OCI-LY7 (cell line): ENCODE measurements around the gene FYN.

Source experiments
- EZH2phosphoT487 ChIP-seq: fragments of 200-600 bp; sonication (generic); IDR thresholded peaks from 2 replicates; pipeline ENCODE4 v1.6.1; 2018; ENCODE audit warnings: low read depth, borderline replicate concordance, mild to moderate bottlenecking, mixed run types, antibody characterized with exemption, low read length, moderate library complexity, mixed read lengths
- TF ChIP-seq, protein P1 (sequence below): fragments of 200-600 bp; sonication (generic); conservative IDR thresholded peaks from 2 replicates; pipeline ENCODE4 v1.5.1; 2014; ENCODE audit warnings: mild to moderate bottlenecking, antibody characterized with exemption, low read length, moderate library complexity, mixed read lengths

DNA sequence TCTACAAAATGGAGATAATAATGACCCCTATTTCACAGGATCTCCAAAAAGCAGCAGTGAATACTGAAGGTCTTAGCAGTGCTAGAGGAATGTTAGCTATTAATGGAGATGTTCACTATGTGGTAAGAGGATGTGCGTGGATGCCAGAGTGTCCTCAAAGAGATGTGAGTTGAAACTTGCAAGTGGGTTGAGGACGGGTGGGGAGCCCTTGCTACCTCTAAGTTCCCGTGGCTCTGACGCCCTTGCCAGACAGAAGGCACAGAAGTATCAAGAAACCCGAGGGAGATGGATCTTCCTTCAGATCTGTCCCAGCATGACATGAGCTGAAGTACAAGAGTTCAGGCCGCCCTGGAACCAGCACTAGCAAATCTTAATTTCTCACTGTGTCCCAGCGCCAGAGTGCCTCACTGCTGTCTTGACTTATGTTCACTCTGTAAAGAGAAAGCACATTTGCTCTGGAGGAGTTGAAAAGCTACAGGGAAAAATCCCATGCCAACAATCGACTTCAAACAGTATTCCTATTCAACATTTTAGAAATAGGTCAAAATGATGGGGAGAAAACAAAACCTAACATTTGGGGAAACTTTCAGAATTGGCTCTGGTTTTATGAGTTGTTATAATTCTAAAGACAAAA lies 59.5 kb downstream of the FYN start:
- TF ChIP-seq, protein P1, sequence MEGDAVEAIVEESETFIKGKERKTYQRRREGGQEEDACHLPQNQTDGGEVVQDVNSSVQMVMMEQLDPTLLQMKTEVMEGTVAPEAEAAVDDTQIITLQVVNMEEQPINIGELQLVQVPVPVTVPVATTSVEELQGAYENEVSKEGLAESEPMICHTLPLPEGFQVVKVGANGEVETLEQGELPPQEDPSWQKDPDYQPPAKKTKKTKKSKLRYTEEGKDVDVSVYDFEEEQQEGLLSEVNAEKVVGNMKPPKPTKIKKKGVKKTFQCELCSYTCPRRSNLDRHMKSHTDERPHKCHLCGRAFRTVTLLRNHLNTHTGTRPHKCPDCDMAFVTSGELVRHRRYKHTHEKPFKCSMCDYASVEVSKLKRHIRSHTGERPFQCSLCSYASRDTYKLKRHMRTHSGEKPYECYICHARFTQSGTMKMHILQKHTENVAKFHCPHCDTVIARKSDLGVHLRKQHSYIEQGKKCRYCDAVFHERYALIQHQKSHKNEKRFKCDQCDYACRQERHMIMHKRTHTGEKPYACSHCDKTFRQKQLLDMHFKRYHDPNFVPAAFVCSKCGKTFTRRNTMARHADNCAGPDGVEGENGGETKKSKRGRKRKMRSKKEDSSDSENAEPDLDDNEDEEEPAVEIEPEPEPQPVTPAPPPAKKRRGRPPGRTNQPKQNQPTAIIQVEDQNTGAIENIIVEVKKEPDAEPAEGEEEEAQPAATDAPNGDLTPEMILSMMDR = no peak
- TF ChIP-seq EZH2phosphoT487 = no peak
